Mucosa of gallbladder (tissue), 1 donor: Measurements from ENCODE around the gene PMS1. TPM values are rescaled to one million over a fixed set of nuclear protein-coding genes. Genes with fewer than 3 reads are reported as not detected.
"Not testable (repeated sequence)": the region's sequence is repeated elsewhere in the genome, so short reads cannot be mapped to it uniquely, and the experiment has no call there.

Experiments used
- DNase-seq: peaks from one replicate; pipeline ENCODE4 v3.0.0-alpha.2; 2020; ENCODE audit warnings: low spot score
- total RNA-seq: library from RNA; stranded (reverse); gene quantifications from one replicate; pipeline ENCODE4 v1.2.1, GENCODE V29; 2021
- donor health status: DM: no; HTN: no; CAD: no.

The PMS1 gene
- total RNA-seq, 1 donor from 2014 or later: 19.6 TPM

DNA sequence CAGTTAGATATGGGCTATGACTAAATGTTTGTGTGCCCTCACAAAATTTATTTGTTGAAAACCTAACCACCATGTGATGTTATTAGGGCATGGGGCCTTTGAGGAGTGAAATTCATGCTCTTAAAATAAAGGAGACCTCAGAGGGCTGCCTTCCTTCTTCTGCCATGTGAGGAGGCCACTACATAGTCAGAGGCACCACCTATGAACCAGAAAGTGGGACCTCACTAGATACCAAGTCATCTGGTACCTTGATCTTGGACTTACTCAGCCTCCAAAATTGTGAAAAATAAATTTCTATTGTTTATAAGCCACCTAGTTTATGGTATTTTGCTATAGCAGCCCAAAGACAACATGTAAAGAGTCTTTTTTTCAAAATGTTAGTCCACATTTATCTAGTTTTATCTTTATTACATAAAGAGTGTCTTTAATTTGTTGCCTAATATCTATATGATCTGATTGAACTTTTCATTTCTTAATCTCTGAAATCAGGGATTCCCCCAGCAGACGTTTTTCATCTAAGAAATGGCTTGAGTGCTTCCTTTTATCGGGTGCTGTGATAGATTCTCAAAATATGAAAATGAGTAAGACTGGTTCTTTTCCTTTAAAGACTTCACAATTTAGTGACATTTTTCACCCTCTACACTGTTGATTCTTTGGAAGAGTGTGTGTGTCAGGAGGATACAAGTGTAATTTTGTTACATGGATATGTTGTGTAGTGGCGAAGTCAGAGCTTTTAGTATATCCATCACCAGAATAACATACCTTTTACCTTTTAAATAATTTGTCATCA is 34.2 kb downstream of the PMS1 start:
- no peak for DNase-seq

DNA sequence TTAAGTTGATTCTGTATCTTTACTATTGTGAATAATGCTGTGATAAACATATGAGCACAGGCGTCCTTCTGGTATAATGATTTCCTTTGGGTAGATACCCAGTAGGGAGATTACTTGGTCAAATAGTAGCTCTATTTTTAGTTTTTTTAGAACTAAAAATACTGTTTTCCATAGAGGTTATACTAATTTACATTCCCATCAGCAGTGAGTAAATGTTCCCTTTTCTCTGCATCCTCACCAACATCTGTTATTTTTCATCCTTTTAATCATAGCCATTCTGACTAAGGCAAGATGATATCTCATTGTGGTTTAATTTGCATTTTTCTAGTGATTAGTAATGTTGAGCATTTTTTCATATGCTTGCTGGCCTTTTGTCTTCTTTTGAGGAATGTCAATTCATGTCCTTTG is 35.1 kb downstream of the PMS1 start:
- DNase-seq: no peak

DNA sequence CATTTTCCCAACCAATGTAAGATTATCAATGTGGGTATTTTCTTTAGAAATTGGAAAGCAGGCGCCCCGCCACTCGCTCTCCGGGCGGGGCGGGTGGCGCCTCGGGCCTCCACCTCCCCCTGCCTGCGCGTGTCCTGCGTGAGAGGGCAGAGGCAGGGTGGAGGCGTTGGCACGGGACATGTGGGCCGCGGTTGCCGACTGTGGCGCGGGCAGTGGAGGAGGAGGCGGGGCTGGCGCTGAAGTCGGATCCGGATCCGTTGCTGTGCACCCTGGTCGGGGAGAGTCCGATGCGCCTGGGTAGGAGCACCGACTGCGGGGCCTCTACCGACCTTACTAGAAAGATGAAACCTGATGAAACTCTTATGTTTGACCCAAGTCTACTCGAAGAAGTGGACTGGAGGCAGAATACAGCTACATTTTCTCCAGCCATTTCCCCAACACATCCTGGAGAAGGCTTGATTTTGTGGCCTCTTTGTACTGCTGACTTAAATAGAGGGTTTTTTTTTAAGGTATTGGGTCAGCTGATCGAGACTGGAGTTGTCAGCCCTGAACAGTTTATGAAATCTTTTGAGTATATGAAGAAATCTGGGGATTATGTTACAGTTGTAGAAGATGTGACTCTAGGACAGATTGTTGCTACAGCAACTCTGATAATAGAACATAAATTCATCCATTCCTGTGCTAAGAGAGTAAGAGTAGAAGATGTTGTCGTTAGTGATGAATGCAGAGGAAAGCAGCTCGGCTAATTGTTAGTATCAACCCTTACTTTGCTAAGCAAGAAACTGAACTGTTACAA is 37.9 kb downstream of the PMS1 start:
- no peak for DNase-seq

DNA sequence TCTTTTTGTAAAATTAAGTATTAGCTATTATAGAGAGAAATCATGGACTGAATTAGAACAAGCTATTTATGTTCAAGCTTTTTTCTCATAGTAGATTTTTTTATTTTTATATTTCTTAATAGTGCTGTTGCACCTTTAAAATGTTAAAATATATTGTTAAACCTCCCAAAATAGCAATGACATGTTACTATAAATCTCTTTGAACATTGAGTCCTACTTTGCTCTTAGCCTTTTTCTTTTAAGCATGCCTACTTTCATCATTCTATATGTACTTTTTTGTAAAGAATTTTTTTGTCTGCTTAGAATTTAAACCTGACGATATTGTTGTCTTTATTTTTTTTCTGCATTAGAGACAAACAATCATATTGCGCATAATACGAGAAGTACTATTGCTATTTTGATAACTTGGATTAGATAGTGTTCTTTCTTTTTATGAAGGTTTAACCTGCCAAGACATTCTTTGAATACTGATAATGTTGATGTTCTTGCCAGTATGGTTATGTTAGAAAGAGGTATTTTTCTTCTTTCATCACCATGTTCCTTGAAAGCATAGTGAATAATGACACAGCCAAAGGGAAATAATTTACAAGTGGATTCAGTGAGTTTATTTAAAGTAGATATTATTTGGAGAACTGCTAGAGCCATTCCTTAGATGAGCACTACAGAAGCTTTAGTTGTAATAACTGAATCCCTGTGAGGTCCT is 40.6 kb downstream of the PMS1 start:
- DNase-seq: no peak

DNA sequence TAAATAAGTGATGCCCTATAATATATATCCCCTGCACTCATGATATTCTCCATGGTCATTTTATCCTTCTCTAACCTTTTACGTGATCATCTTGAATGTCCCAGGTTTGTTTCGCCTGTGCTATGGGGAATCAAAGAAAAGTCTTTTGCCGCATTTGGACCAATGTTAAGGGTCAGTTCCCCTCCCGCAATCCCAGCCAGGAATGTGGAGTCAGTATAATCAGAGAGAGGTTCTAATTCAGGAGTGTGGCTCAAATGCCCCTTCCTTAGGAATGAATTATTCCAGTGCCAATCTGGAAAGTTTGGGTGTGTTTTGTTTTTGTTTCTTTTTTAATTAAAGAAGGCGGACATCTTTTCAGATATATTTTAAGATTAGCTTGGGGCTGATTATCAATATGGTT is 41.8 kb downstream of the PMS1 start:
- no peak for DNase-seq

DNA sequence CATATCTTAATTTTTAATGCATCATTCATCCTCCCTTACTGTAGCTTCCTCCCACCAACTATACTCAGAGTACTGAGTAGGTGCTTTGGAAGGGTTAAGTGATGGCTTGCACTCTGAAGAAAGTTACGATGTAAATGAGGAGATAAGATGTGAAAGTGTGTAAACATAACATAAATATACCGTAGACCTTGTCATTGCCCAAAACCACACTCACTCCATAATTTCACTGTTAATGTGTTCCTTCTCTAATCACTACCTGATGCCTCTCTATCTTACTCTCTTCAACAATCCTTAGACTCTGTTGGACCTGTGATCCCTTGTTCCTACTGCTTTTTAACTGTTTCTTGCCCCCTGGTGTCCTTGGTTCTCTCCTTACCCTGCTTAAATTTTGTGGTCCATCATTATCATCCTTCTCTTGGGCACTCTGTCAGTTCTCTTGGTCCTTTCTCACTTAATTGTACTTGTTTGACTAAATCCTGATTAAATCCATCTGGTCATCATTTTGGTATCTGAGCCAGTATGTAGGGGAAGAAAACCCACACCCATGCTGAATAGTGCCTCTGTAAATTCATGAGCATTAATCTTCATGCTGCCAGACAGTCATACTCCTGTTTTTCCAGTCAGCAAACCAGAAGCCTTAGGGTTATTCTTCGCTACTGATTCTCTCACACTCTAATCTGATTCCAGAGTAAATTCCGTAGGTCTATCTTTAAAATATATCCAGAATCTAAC is 45.0 kb downstream of the PMS1 start:
- no peak for DNase-seq

DNA sequence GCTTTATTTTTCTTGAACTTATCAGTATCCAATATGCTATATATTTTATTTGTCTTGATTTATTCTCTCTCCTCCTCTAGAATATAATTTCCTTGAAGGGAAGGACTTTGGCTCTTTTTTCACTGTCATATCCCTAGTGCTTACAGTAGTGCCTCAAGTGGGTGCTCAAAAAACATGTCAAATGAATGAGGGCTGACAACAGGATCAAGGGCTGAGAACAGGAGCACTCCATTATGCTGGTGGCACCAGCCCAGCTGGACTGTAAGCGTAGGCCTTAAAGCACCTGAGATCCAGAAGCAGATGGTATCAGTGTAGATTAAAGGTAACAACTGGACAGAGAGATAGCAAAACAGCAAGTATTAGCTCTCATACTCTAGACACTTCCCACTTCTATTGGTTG is 46.3 kb downstream of the PMS1 start:
- no peak for DNase-seq

DNA sequence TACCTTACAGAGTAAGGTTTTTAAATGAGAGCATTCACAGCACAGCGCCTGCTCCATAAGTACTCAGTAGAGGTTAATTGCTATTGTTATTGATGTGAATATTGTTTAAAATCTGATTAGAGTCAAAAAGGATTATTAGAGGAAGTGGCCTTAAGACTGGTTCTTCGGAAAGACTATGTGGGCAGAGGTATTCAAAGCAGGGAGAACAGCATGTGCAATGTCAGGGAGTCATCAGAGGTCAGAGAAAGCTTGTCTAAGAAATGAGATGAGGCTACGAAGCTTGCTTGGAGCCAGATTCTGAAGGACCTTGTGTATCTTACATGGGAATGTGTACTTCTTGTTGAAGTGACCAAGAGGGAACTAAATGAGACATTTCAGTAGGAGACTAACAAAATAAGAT is 49.8 kb downstream of the PMS1 start:
- DNase-seq: no peak

DNA sequence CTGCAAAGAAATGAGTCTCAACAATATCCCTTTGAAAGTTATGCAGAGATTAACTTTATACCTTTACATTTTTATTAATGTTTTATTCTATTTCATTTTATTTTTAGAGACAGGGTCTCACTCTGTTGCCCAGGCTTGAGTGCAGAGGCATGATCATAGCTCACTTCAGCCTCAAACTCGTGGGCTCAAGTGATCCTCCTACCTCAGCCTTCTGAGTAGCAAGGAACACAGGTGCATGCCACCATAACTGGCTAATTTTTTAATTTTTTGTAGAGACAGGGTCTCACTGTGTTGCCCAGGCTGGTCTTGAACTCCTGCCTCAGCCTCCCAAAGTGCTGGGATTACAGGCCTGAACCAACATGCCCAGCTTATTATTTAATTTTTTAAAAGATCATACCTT is 50.4 kb downstream of the PMS1 start:
- not testable (repeated sequence) for DNase-seq

DNA sequence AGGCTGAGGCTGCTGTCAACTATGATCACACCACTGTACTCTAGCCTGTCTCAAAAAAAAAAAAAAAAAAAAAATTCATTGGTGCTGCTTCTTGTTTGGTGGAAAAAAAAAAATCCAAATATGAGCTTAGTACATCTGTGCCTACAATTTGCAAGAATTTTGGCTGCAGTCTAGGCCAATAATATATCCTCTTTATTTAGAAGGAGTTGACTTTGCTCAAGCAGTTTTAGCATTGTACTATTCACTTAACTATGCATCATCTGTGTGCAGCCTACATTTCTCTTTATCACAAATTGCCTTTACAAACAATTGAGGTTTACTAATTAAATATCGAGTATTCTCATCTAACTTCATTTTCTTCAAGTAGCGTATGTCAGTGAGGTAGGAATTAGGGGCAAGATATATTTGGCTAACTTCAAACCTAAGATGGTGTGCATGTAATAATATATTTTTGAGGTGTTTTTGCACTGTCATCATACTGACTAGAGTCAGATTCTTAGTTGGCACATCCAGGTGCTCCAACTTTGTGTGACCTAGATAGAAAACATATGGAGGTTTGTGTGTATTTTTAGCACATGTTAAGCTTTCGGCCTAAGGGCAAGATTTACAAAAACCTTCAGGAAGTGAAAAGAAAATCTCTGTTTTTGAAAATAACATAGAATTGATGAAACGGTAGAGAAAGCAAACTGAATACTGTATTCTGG is 51.8 kb downstream of the PMS1 start:
- no peak for DNase-seq

DNA sequence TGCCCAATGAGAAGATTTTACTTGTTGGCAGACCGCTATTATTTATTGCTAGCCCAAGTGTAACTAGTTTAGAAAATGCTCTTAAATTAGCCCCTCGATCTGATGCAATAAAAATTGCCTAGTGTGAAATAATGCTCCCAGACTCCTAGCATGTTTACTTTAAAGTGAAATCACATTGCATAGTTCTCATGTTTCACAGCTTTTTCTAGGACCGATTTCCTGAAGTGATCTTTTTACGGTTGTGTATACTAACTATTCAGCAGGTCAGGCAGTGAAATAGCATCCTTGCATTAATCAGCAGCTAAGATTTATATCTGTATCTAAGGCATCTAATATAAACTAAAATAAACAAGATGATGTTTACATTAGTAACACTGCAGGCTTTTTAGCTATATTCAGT is 52.4 kb downstream of the PMS1 start:
- no peak for DNase-seq

DNA sequence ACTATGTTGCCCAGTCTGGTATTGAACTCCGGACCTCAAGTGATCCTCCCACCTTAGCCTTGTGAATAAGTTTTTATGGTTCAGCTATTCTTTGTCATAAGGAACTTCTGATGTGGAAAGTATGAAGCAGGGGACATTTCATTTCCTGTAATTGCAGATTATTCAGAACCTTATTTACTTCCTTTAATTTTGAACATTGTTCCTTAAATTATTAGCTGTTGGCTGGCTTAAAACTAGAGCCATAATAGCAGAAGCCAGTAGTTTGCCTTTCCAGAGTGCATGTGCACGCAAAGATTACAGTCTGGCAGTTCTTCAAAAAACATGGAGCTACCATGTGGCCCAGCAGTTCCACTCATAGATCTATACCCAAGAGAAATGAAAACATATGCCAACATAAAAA is 53.1 kb downstream of the PMS1 start:
- no peak for DNase-seq

DNA sequence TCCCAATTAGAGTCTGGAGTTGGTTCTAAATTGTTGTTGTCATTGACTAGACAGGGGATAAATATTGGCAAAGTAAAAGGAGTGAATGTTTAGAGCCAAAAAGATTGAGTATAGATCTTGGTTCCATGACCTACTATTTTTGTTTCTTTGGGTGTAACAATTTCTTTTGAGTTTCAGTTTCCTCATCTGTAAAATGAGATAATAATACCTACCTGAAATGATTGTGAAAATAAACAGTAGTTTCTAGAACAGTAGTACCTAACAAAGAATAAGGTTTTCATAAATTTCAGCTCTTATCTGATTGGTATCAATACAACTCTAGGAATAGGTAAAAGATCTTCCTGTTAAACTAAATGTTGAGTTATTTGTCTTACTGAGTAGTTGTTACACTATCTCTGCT is 56.8 kb downstream of the PMS1 start:
- DNase-seq: no peak

DNA sequence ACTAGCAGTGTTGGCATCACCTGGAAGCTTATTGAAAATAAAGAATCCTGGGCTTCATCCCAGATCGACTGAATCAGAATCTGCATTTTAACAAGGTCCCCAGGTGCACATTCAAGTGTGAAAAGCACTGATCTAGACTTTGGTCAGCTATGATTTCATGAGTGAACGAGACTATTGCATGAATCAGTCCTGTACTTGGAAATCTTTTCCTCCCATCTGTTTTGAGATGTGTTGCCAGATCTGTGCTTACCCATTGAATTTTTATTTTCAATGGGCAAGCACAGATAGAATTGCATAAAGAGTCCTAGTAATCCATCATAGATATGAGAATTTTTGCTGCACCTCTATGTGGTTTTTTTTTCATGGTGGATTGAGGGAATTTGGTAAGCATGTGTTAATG is 64.0 kb downstream of the PMS1 start:
- no peak for DNase-seq

DNA sequence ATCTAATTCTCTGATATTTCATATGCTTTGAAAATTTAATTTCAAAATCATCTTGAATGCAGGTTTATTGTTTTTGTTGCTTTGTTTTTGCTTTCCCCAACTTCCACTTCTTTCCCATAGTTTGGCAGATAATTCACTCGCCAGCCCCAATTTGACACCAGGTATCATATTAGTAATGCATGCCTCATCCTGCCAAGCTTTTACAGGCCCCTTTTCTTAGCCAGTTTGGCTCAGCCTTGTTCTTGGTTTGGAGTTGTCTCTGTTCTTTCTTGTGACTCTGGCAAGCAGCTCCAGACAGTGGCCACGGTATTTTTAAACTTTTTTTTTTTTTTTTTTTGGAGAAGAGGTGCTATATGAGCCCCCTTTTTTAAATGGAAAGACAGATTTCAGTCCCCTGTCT is 65.3 kb downstream of the PMS1 start:
- no peak for DNase-seq

DNA sequence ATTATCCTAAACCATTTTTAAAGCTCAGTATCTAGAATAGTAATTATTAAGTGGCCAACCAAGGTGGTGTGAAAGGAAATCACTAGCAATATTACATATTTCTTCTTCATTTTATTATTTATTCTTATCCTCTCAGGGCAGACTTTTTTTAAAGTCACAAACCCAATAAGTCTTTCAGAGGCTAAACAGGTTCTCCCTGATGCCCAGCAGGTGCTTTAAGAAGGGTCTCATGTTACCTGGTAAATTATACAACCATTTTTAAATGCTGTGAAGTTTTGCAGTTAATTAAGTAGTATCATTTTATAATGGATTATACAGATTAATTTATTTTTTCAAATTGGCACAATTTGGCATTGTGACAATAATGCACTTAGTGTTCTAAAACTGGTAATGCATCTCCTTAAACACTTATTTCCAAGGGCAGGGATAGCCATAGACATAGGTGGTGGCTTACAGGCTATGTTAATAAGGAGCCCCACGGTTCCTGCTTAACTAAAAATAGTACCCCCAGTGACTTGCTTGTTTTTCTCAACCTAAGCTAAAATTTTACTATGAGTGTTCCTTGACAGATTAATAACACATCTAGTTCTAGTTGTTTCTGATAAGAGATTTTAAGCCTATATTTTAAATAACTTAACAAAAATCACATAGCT is 67.0 kb downstream of the PMS1 start:
- DNase-seq: no peak

DNA sequence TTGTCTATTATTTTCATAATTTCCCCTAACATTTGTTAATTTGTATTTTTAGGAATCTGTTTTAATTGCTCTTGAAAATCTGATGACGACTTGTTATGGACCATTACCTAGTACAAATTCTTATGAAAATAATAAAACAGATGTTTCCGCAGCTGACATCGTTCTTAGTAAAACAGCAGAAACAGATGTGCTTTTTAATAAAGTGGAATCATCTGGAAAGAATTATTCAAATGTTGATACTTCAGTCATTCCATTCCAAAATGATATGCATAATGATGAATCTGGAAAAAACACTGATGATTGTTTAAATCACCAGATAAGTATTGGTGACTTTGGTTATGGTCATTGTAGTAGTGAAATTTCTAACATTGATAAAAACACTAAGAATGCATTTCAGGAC is 69.9 kb downstream of the PMS1 start:
- DNase-seq: no peak

DNA sequence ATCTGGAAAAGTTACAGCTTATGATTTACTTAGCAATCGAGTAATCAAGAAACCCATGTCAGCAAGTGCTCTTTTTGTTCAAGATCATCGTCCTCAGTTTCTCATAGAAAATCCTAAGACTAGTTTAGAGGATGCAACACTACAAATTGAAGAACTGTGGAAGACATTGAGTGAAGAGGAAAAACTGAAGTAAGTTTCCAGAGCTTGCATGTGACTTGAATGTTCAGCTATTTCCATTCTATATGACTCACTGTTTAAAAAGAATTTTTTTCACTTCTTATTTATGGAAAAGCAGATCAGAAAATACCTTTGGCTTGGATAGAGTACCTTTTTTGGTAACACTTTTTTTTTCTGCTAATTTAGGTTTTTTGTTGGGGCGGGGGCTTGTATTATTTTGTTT is 70.7 kb downstream of the PMS1 start:
- no peak for DNase-seq

DNA sequence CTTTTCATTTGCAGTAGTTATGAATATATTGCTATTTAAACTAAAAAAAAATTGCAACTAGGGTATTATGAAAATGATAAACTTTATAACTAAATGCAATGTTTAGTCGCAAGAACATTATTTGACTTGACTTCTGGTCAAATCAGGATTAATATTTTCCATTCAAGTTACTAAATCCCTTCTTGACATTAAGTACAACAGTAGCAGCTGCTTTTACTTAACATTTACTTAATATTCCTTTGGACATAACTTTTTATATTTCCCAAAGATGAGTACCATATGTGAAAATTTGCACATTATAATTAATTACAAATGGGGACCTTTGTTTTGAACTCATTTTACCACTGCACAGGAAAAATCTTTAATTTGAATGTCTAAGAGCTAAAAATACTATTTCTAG is 74.0 kb downstream of the PMS1 start:
- no peak for DNase-seq

DNA sequence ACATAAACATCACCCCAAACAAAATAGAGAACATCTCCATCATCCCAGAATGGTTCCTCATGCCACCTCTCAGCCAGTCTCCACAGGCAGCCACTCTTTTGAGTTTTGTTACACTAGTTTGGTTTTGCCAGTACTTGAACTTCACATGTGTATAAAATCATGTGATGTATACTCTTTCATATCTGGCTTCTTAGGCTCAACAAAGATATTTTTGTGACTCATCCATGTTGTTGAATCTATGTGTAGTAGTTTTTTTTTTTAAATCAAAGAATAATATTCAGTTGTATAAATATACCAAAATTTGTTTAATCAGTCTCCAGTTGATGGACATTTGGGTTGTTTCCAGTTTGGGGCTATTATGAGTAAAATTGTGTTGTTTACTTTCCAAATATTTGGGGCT is 75.9 kb downstream of the PMS1 start:
- no peak for DNase-seq

DNA sequence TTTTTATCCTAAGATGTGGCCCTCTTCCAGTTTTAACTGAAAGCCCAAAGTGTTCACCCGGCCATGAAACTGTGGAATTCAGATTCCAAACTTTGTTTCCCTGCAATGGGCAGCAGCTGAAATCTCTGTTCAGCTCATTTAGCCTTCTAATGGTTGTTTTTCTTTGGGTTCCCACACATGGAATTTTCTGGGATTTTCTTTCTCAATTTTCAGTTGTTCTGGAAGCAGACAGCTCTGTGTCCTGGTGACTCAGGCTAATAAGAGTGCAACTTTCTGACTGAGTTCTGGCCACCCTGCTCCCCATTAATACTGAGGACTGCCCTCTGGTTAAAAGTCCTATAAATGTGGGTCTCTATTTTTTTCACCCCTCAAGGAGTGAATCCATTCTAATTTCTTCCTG is 78.5 kb downstream of the PMS1 start:
- no peak for DNase-seq
